HG03039 (cell line): ENCODE measurements around the gene KRTAP13-1.

ENCODE experiments used
- ATAC-seq: cut with Tn5 transposase; IDR thresholded peaks from one replicate; pipeline ENCODE4 v1.9.1; 2021; ENCODE audit warnings: mild to moderate bottlenecking, moderate library complexity; ENCODE audit not compliant: unreplicated experiment

The KRTAP13-1 gene, protein sequence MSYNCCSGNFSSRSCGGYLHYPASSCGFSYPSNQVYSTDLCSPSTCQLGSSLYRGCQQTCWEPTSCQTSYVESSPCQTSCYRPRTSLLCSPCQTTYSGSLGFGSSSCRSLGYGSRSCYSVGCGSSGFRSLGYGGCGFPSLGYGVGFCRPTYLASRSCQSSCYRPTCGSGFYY

DNA sequence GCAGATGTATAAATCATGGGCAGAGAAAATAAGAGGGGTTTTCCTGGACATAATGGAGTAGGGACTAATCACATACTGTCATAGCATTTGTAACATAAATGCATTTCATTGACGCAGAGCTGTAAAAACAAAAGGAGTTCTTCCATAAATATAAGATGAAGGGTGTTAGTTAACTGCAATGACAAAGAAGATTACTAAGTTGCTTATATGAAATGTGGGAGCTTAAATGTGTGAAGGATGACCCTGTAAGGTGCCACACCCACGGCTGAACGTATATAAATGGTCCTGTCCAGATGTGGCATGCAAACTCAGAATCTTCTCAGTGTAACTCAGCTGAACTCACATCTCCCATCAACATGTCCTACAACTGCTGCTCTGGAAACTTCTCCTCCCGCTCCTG is at the start of gene KRTAP13-1:
Gene KRTAP13-1, plus strand, starts transcription at position 301 of the 400 bp plus-strand sequence. Its CDS starts 56 bp downstream, at position 357.
- no peak for ATAC-seq

DNA sequence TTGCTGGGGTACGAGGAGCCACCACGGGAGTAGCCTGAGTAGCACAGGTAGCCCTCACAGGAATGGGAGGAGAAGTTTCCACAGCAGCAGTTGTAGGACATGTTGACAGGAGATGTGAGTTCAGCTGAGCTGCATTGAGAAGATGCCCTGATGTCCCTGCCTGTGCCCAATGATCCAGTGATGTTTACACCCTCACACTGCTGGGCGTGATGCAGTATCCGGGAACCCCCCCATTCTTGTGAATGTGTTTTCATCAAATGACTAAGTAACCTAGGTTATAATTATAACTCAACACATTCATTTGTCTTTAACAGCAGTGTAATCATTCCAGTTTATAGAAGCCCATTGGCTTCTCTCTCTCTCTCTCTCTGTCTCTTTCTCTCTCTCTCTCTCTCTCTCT is 47.3 kb upstream of the KRTAP13-1 start, which contains the start of gene KRTAP23-1:
Gene KRTAP23-1, minus strand, starts transcription at position 101 of the 400 bp plus-strand sequence. Its CDS starts 0 bp downstream, at position 101.
- ATAC-seq: no peak

DNA sequence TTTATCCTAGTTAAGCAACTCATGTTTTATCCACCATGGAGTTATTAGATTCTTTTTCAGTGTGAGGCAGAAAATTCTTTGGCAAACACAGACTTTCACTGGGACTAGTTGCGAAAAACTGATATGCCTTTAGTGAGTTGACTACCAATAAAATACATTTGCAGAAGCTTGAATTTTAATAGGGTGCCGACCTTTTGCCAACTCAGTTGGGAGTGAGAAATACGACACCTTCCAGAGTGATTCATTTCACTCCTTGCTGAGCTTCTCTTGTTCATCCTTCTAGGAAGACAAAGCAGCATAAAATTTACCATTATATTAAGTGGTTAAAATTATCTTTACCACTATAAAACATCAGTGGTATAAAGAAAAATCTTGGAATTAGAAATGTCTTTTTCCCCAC is 46.3 kb upstream of the KRTAP13-1 start:
- ATAC-seq: no peak

DNA sequence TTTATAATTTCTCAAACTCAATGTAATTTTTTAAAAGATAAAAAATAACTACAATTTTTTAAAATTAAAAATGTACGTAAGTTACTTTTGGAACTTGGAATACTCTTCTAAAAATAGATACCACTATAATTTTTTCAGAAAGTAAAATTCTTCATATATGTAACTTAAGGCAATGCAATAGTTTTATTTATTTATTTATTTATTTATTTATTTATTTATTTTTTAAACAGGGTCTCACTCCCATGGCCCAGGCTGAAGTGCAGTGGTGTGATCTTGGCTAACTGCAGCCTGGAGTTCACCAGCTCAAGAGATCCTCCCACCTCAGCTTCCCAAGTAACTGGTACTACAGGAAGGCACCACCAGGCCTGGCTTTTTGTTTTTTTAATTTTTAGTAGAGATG is 44.3 kb upstream of the KRTAP13-1 start:
- no peak for ATAC-seq

DNA sequence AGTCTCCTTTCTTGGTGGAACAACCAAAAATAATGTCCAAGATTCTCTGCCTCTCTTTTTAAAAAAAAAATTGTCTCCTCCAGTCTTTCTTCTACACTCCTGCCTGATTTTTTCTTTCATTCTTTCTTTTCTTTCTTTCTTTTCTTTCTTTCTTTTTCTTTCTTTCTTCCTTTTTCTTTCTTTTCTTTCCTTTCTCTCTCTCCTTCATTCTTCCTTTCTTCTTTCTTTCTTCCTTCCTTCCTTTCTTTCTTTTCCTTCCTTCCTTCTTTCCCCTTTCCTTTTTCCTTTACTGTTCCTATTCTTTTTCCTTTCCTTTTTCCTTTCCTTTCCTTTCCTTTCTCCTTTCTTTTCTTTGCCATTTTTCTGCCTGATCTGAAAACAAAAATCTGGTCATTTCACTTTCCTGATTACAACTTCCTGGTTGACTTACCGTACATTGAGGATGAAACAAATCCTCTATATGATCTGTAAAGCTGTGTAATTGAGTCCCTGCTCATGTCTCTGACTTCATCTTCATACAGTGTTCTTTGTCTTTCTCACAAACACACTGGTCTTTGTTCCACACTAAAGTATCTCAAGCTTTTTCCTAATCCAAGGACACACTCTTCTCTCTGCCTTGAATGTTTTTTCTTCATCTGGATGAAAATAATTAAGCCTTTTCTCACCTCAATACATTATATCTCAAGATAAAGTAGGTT is 41.4 kb upstream of the KRTAP13-1 start:
- ATAC-seq: no peak

DNA sequence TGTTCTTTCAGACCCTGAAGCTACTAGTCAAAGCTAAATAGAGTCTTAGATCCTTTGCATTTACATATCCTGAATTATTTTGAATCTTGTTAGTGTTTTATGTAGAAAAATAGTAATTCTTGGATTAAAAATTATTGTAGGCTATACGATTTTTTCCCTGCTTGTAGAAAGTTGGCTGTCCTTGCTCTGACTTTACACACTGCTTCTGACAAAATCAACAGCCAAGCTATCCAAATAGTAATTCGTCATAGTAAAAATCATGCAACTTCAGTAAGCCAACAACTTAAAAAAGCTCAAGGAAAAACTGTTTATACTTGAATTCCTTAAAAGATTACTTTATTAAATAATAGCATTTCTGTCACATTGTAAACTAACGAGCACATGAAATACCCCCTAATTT is 39.9 kb upstream of the KRTAP13-1 start:
- no peak for ATAC-seq

DNA sequence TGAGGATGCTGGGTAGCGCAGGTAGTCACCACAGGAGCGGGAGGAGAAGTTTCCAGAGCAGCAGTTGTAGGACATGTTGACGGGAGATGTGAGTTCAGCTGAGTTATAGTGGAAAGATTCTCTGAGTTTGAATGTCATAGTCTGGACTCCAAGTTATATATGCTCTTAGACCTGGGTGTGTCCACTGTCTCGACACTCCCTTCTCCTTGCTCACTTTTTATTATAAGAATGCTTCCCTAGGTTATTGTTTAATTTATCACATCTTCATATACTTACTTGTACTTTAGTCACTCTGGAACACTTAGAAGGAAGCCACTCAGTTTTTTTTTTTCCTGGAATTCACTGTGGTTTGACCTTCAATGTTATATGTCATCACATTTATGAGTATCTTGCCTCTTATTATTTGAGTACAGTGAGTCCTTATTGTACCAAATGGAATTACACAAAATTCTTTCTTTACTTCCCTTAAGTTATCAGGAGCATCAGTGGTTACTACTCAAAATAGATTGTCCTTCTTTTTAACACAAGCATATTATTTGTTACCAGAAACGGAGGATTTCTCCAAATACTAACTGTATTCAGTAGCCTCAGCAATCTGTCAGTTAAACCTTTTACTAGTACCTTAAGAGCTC is 23.6 kb upstream of the KRTAP13-1 start, which contains the start of gene KRTAP13-2:
Gene KRTAP13-2, minus strand, starts transcription at position 133 of the 632 bp plus-strand sequence. Its CDS starts 58 bp downstream, at position 75.
- no peak for ATAC-seq

DNA sequence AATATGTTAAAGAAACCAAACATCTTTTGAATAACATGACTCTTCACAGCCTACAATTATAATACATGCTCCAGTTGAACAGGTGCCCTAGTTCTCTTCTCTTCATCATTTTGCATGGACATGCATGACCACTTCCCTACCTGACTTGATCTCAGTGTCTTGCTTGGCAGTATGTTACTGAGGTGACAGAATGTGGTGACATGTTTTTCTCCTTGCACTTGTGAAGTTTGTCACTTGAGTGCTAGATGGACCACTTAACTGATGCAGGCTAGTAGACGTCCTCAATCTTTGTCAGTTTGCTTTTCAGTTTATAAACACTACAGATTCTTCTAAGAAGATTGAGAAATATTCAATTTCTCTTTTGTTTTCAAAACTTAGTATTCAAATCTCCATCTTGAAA is 13.6 kb upstream of the KRTAP13-1 start:
- ATAC-seq: no peak

DNA sequence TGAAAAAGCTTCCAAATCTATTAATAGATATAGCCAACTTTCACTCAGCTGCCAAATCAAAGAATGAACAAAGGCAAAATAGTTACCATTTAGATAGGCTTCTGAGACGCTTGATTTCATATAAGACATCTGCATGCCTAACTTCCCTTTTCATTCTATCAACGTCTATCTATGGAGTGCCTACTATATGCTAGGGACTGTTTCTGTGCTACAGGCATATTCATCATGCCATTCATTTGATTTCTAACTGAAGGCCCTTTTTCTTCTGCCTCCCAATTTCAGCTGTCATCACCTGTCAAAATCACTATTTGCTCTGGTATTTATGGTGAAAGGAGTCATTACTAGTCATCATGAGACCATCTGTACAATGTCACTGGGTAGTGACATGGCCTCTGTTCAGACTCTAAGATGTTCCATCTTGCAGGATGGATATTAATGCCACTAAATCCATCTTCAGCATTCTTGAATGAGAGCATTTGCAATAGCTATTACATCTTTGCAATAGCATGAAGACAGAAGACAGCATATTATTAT is 4.3 kb upstream of the KRTAP13-1 start:
- no peak for ATAC-seq

DNA sequence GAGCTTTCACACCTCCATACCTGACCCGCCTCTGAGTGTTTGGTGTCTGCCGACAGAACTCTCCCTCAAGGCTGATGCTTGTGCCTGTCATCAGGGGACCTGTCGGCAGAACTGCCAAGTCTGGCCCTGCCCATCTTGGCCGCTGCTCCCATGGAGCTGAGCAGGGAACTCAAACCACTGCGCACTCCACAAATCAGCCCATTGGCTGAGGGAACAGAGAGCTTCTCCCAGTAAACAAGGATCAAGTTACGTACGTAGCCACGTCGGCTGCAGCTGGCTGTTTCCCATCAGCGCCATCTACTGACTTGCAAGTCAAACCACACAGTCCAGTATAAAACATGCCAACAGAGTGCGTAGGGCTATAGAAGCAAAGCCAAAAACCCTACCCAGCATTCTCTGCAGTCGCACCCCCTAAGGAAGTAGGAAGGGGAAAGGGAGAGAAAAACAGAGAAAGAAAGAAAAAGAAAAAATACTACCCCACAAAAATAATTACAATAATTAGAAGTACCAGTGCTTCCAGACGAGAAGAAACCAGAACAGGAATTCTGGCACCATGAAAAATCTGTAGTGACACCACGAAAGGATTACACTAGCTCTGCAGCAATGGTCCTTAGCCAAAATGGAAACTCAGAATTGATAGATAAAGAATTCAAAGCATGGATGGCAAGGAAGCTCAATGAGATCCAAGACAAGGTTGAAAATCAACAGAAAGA is 13.1 kb downstream of the KRTAP13-1 start:
- ATAC-seq: no peak

DNA sequence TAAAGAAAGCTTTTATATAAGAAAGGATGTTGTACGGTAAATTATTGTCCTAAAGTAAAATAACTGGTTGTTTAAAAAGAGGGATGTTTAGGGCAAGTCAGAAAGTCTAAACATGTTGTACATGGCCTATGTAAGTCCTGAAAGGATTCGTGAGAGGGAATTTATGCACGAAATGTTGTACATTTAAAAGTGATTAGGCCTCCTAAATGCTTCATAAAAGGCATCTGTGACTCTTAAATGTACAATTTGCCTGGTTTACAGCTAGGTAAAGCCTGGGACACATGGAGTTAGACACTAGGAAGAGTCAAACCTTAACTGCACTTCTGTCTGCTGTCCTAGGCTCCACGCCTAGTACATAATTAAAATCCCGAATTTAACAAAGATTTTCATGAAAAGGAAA is 20.2 kb downstream of the KRTAP13-1 start:
- ATAC-seq: no peak

DNA sequence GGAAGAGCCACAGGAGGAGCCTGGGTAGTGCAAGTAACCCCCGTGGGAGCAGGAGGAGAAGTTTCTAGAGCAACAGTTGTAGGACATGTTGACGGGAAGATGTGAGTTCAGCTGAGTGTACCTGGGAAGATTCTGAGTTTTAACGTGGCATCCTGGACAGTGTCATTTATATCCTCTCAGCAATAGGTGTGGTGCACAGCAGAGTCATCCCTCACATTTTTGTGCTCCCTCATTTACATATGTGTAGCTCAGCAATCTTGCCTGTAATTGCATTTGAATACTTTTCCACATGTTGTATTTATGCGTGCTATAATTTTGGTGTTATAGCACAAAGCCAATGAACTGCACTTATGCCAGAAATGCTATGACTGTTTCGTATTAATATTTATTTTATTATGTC is 30.0 kb downstream of the KRTAP13-1 start, which contains the start of gene KRTAP13-3:
Gene KRTAP13-3, minus strand, starts transcription at position 101 of the 400 bp plus-strand sequence. Its CDS starts 14 bp downstream, at position 87.
- no peak for ATAC-seq

DNA sequence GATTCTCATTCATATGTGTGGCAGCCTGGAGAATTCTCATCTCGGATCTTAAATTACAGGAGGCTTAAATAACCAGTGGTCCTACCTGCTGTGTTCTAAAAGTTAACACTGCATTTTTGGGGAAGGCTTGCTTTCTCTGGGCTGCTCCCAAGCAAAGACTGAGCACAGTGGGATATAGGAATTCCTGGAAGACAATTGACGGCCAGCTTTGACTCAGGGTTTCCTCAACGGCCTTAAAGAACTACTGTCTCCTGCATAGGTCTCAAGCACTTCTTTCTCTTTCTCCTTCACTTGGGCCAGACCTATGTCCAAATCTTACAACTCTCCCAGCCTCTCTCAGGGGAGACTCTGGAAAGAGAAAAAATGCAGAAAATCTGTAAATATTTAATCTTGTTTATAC is 30.9 kb downstream of the KRTAP13-1 start:
- ATAC-seq: no peak

DNA sequence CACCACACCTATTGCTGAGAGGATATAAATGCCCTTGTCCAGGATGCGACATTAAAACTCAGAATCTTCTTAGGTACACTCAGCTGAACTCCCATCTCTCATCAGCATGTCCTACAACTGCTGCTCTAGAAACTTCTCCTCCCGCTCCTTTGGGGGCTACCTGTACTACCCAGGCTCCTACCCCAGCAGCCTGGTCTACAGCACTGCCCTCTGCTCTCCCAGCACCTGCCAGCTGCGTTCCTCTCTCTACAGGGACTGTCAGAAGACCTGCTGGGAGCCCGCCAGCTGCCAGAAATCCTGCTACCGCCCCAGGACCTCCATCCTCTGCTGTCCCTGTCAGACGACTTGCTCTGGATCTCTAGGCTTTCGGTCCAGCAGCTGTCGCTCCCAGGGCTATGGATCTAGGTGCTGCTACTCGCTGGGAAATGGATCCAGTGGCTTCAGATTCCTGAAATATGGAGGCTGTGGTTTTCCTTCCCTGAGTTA is 34.4 kb downstream of the KRTAP13-1 start, which contains the start of gene KRTAP13-4:
Gene KRTAP13-4, plus strand, starts transcription at position 51 of the 486 bp plus-strand sequence. Its CDS starts 56 bp downstream, at position 107.
- ATAC-seq: no peak

DNA sequence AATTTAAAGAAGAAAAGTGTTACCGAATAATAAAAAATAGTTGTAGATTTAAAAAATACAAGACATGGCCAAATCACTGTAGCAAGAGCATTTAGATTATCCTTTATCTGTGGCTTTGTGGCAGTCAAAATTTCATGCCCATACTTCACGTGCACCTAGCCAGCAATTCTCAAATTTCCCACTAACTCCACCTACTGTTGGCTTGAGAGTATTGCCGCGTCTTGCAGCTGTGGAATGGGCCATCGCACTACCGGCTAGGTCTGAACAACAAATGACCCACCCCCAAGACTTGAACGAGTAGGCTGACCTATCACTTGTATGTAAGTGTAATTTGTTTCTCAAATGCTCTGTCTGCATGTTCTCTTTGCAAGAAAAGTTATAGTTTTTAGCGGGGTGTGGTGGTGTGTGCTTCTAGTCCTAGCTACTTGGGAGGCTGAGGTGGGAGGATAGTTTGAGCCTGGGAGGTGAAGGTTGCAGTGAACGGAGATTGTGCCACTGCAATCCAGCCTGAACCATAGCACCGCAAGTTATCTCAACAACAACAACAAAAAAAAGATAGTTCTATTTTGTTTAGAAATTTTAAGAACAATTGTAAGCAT is 38.3 kb downstream of the KRTAP13-1 start:
- no peak for ATAC-seq

DNA sequence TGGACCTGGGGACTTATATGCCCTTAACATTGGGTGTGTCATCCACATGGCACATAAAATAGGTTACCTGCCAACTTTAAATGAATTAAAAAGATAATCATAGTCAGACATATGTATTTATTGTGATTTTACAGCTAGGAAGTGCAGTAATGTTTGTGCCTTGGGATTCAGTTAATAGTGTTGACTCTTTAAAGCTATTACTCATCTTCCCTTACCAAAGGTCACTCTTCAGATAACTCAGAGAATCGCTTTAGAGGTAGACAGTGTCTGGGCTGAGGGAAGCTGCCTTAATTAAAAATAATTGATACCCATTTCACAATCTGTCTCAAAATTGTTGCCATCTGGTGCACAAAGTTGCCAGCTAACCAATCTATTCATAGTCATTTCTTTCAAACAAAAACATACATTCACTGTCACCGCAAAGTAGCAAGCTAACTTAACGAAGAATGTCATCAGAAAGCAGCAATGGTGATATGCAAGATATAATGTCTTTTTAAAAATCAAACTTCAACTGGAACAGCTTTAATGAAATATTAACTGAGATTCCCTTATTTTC is 41.3 kb downstream of the KRTAP13-1 start:
- no peak for ATAC-seq

DNA sequence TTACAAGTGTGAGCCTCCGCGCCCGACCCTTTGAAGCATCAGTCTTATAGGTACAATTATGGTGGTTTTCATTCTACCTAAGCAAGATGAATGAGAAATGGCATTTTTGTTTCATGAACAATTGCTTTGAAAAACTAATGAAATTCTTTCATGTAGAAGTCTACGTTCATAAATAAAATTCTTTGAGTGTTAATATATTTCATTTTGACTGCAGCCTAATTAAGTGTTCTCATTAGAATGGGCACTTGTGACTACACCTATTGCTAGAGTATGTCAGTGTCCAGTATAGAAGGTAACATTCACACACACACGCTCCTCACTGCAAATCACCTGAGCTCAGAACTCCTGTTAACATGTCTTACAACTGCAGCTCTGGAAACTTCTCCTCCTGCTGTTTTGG is 44.1 kb downstream of the KRTAP13-1 start, which contains the start of gene KRTAP15-1:
Gene KRTAP15-1, plus strand, starts transcription at position 301 of the 400 bp plus-strand sequence. Its CDS starts 53 bp downstream, at position 354.
- ATAC-seq: no peak

DNA sequence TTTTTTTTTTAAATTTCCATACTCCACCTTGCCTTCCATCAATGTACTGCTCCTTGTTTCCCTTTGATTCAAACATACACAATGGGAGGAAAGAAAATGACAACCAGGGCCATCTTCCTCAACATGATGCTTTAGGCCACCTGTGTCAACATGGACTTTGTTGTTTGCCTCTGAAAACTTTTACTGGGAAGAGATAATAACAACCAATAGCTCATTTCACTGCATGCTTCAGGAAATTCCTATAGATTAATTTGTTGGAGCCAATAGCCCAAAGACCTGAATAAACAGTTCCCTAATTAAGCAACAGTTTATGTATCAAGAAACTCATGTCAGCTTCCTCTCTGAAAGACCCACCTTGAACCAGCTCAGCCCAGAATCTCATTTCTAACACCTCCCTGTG is 47.4 kb downstream of the KRTAP13-1 start:
- ATAC-seq: no peak

DNA sequence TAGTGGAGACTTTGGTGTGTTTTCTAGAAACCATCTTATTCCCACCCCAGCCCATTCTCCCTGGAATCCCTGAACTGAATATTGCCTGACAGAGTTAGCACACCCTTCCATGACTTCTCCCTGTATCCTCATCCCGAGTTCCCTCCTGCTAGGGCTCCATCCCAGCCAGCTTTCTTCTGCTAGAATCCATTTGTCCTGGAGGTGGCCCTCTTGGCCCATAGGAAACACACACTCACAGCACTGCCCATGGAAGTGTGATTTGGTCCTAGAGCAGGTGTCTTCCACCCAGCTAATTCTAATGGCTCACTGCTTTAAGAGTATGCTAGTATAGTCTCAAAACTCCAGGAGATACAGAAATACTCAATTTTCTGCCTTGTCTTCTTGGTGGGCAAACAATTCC is 48.4 kb downstream of the KRTAP13-1 start:
- ATAC-seq: no peak
